CD14-positive monocyte (primary cell): Measurements from ENCODE around the gene STPG1. TPM values are rescaled to one million over a fixed set of nuclear protein-coding genes. Genes with fewer than 3 reads are reported as not detected.

Experiments used
- DNase-seq, 3 donors: peaks; one replicate each; pipeline ENCODE4 v3.0.0-alpha.2; 2011 to 2022
- H2AFZ ChIP-seq: 2 replicates; pipeline ENCODE4 v1.6.0; 2012; ENCODE audit warnings: mild to moderate bottlenecking, low read depth, low read length, inconsistent platforms; ENCODE audit not compliant: insufficient read depth, poor library complexity, severe bottlenecking
- H3K27ac ChIP-seq, 2 donors: 1 replicate in 1 of 2; 2 replicates in 1 of 2; pipeline ENCODE4 v1.5.1; 2012 to 2013; ENCODE audit warnings: low read length in 2 of 2, control low read depth in 1 of 2, inconsistent platforms in 1 of 2, low read depth in 1 of 2, mild to moderate bottlenecking in 1 of 2
- H3K27me3 ChIP-seq, 2 donors: one replicate each; pipeline versions ENCODE4 v1.6.0 to v1.6.1; 2011 to 2013; ENCODE audit warnings: low read length in 2 of 2; ENCODE audit not compliant: control insufficient read depth in 2 of 2, insufficient read depth in 2 of 2
- H3K36me3 ChIP-seq, 2 donors: replicated peaks in 1 of 2; 1 replicate in 1 of 2; 2 replicates in 1 of 2; pipeline versions ENCODE4 v1.5.1 to v1.6.1; 2012 to 2013; ENCODE audit warnings: low read length in 2 of 2, control low read depth in 1 of 2, inconsistent platforms in 1 of 2, mild to moderate bottlenecking in 1 of 2; ENCODE audit not compliant: insufficient read depth in 2 of 2, control insufficient read depth in 1 of 2
- H3K4me1 ChIP-seq, 2 donors: 1 replicate in 1 of 2; 2 replicates in 1 of 2; pipeline versions ENCODE4 v1.5.1 to v1.6.1; 2012 to 2013; ENCODE audit warnings: low read length in 2 of 2, control low read depth in 1 of 2, inconsistent platforms in 1 of 2, mild to moderate bottlenecking in 1 of 2, moderate library complexity in 1 of 2; ENCODE audit not compliant: insufficient read depth in 2 of 2, control insufficient read depth in 1 of 2
- H3K4me2 ChIP-seq: replicated peaks from 2 replicates; pipeline ENCODE3; 2012; ENCODE audit warnings: low read length, moderate library complexity, mild to moderate bottlenecking; ENCODE audit not compliant: poor library complexity, severe bottlenecking; ENCODE audit errors: extremely low read depth
- H3K4me3 ChIP-seq, 3 experiments: fragments of 200-600 bp in 1 of 3; sonication (generic) in 1 of 3; replicated peaks in 1 of 3; 1 replicate in 2 of 3; 2 replicates in 1 of 3; pipeline ENCODE4 v1.5.1; 2011 to 2013; ENCODE audit warnings: low read length in 3 of 3, mild to moderate bottlenecking in 3 of 3, control low read depth in 2 of 3, low read depth in 2 of 3, inconsistent platforms in 1 of 3, moderate library complexity in 1 of 3
- H3K79me2 ChIP-seq: 2 replicates; pipeline ENCODE4 v1.6.0; 2012; ENCODE audit warnings: mild to moderate bottlenecking, control low read depth, inconsistent platforms, low read length, moderate library complexity; ENCODE audit not compliant: insufficient read depth
- H3K9ac ChIP-seq: 2 replicates; pipeline ENCODE4 v1.6.0; 2017; ENCODE audit warnings: low read length, mild to moderate bottlenecking; ENCODE audit not compliant: insufficient read depth, poor library complexity, severe bottlenecking
- H3K9me3 ChIP-seq, 2 donors: replicated peaks in 1 of 2; 1 replicate in 1 of 2; 2 replicates in 1 of 2; pipeline versions ENCODE4 v1.5.1 to v1.6.1; 2012 to 2013; ENCODE audit warnings: low read length in 2 of 2, control low read depth in 1 of 2; ENCODE audit not compliant: control insufficient read depth in 1 of 2, insufficient read depth in 1 of 2
- H4K20me1 ChIP-seq: 2 replicates; pipeline ENCODE4 v1.6.0; 2012; ENCODE audit warnings: mild to moderate bottlenecking, low read length, control low read depth, moderate library complexity; ENCODE audit not compliant: insufficient read depth
- H3K27ac Mint-ChIP-seq, 7 donors: one replicate each; pipeline ENCODE4 v1.8.0; 2020; ENCODE audit warnings: mild to moderate bottlenecking in 7 of 7, mixed read lengths in 7 of 7, moderate library complexity in 6 of 7, inconsistent platforms in 2 of 7
- H3K27me3 Mint-ChIP-seq, 3 donors: one replicate each; pipeline ENCODE4 v1.8.0; 2021 to 2022; ENCODE audit warnings: low read depth in 3 of 3, mild to moderate bottlenecking in 3 of 3, mixed read lengths in 3 of 3, moderate library complexity in 3 of 3, inconsistent platforms in 1 of 3
- H3K36me3 Mint-ChIP-seq, 2 donors: one replicate each; pipeline ENCODE4 v1.8.0; 2020; ENCODE audit warnings: mixed read lengths in 2 of 2, inconsistent platforms in 1 of 2, mild to moderate bottlenecking in 1 of 2
- H3K4me1 Mint-ChIP-seq: one replicate; pipeline ENCODE4 v1.8.0; 2020; ENCODE audit warnings: mild to moderate bottlenecking, mixed read lengths
- H3K4me3 Mint-ChIP-seq, 2 donors: one replicate each; pipeline ENCODE4 v1.8.0; 2020; ENCODE audit warnings: mild to moderate bottlenecking in 2 of 2, mixed read lengths in 2 of 2, moderate library complexity in 1 of 2
- H3K9me3 Mint-ChIP-seq, 7 donors: one replicate each; pipeline ENCODE4 v1.8.0; 2020 to 2022; ENCODE audit warnings: mixed read lengths in 7 of 7, mild to moderate bottlenecking in 6 of 7, moderate library complexity in 6 of 7, inconsistent platforms in 2 of 7
- CTCF ChIP-seq: fragments of 200-600 bp; IDR thresholded peaks from one replicate; pipeline ENCODE4 v1.8.0; 2022; ENCODE audit warnings: antibody characterized with exemption, mild to moderate bottlenecking
- WGBS: methylation state at CpG from one replicate; pipeline ENCODE4 v1.1.5; 2013; ENCODE audit warnings: missing lambda C conversion rate; ENCODE audit not compliant: insufficient coverage; 5-methylcytosine and 5-hydroxymethylcytosine counted together
- intact Hi-C, 2 donors: fragments of 100-400 bp; cut with micrococcal nuclease; formaldehyde crosslinking; loops; one replicate each; pipeline versions ENCODE4 v1.15.0 to v1.15.1; 2023
- polyA plus RNA-seq, 3 donors: library from polyadenylated mRNA; depleted of rRNA in 1 of 3; unstranded in 2 of 3; stranded (reverse) in 1 of 3; fragments of 300-500 nt in 2 of 3; fragments of >200 nt in 1 of 3; fragmentation: Illumina TruSeq in 2 of 3; gene quantifications; 1 replicate in 2 of 3; 2 replicates in 1 of 3; pipeline ENCODE4 v1.2.3, GENCODE V29; 2012 to 2021

Gene STPG1
- polyA plus RNA-seq, 3 donors = 0.57 to 0.85 (median 0.60) TPM

GRCh38 chr1:24437631-24438396 lies 24.2 kb upstream of the STPG1 start:
- Histone ChIP-seq H3K9ac (no peak overlapping the region), H4K20me1 (no peaks in the 10 kb centered on the region), H3K36me3 (peaks cover 12 to 36% of the 10 kb centered on the region in 2 donors), H3K79me2 (no peaks in the 10 kb centered on the region), H3K27ac (no peak overlapping the region), H3K9me3 (no peaks in the 10 kb centered on the region), H3K27me3 (no peaks in the 10 kb centered on the region), H3K4me2 (no peak overlapping the region), H3K4me1 (no peaks in the 10 kb centered on the region), H3K4me3 (no peak overlapping the region), H2AFZ (no peak overlapping the region)
- Mint-ChIP-seq H3K27ac (peak overlapping the region in 4 of 7 donors; percentile 5 to 68 (median 16)), H3K27me3 (peaks cover 0 to 1% (median 0%) of the 10 kb centered on the region in 3 donors), H3K9me3 (no peaks in the 10 kb centered on the region), H3K4me1 (no peaks in the 10 kb centered on the region), H3K4me3 (no peak overlapping the region), H3K36me3 (peaks cover 34 to 59% of the 10 kb centered on the region in 2 donors)
- 98% methylated on average over 8 of the region's 9 CpGs for WGBS
- DNase-seq = no peak
- intact Hi-C loops = no loop called here
- TF ChIP-seq CTCF = no peak

- Mint-ChIP-seq H3K27ac (peak overlapping the region in 1 of 7 donors; percentile 46), H3K4me3 (no peak overlapping the region), H3K27me3 (peaks cover 0 to 1% (median 0%) of the 10 kb centered on the region in 3 donors), H3K9me3 (no peaks in the 10 kb centered on the region), H3K4me1 (peaks cover 3% of the 10 kb centered on the region), H3K36me3 (peaks cover 31 to 40% of the 10 kb centered on the region in 2 donors)
- peaks cover 11 to 22% of the 10 kb centered on the region in 2 donors for H3K36me3 ChIP-seq
- no peak overlapping the region for H2AFZ ChIP-seq
- no peak for TF ChIP-seq CTCF
- no peaks in the 10 kb centered on the region for H3K9me3 ChIP-seq
- no peaks in the 10 kb centered on the region for H3K27me3 ChIP-seq
- H3K4me3 ChIP-seq = no peak overlapping the region
- H3K9ac ChIP-seq = no peak overlapping the region
- H4K20me1 ChIP-seq = no peaks in the 10 kb centered on the region
- whole genome bisulfite sequencing = no CpG with 5 or more reads among the region's 8 CpGs
- intact Hi-C loops = no loop called here
- H3K27ac ChIP-seq = no peak overlapping the region
- DNase-seq = no peak
- H3K79me2 ChIP-seq = no peaks in the 10 kb centered on the region
- H3K4me1 ChIP-seq = no peaks in the 10 kb centered on the region
- no peak overlapping the region for H3K4me2 ChIP-seq
These were observed 22.3 kb upstream of the STPG1 start for GRCh38 chr1:24435782-24436365.
